Dedifferentiated amniotic fluid mesenchymal stem cell (primary cell): ENCODE results near the gene PRSS36.
A peak's percentile ranks its signal among the peaks of the same experiment; 100 is the strongest.
"Not testable (repeated sequence)": the region's sequence is repeated elsewhere in the genome, so short reads cannot be mapped to it uniquely, and the experiment has no call there.

Experiments used
- DNase-seq: peaks from one replicate; pipeline ENCODE4 v3.0.0-alpha.2; 2016; ENCODE audit errors: extremely low spot score

The PRSS36 gene

GRCh38 chr16:31142109-31143010, 7.5 kb downstream of the PRSS36 start:
- peak; percentile 98 for DNase-seq

DNA sequence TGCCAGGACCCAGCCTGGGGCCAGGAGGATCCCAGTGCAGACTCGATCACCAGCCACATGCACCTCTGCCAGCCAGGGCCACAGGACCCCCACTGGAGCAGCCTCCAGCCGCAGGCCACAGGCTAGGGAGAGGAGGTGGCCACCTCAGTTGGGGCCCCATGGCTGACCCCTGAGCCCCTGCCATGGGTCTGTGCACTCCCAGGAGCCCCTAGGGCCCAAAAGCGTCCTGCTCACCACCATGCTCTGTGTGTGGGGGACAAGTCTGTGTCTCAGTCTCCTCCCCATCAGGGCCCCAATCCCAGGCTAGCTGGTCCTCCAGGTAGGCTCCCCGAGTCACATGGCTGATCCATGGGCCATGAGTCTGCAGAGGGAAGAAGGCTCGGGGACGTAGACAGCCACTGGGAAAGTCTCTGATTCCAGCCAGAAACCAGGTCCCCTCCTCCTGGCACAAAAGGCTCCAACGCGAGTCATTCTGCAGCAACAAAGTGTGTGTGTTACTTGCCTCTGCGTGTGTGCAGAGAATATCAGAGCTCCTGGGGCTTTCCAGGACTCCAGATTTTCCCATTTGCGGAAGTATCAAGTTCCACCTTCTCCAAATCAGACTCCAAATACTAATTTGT, 8.3 kb downstream of the PRSS36 start:
- DNase-seq = no peak

DNA sequence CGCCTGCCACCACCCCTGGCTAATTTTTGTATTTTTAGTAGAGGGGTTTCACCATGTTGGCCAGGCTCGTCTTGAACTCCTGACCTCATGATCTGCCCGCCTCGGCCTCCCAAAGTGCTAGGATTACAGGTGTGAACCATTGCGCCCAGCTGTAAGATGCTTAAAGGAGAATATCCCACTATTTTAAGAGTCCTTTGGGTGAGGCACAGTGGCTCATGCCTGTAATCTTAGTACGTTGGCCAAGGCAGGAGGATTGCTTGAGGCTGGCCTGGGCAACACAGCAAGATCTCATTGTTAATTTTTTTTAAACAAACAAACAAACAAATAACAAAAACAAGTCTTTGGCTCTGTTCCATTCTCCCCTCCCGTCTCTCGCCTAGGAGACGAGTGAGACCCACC, 8.8 kb downstream of the PRSS36 start:
- not testable (repeated sequence) for DNase-seq

DNA sequence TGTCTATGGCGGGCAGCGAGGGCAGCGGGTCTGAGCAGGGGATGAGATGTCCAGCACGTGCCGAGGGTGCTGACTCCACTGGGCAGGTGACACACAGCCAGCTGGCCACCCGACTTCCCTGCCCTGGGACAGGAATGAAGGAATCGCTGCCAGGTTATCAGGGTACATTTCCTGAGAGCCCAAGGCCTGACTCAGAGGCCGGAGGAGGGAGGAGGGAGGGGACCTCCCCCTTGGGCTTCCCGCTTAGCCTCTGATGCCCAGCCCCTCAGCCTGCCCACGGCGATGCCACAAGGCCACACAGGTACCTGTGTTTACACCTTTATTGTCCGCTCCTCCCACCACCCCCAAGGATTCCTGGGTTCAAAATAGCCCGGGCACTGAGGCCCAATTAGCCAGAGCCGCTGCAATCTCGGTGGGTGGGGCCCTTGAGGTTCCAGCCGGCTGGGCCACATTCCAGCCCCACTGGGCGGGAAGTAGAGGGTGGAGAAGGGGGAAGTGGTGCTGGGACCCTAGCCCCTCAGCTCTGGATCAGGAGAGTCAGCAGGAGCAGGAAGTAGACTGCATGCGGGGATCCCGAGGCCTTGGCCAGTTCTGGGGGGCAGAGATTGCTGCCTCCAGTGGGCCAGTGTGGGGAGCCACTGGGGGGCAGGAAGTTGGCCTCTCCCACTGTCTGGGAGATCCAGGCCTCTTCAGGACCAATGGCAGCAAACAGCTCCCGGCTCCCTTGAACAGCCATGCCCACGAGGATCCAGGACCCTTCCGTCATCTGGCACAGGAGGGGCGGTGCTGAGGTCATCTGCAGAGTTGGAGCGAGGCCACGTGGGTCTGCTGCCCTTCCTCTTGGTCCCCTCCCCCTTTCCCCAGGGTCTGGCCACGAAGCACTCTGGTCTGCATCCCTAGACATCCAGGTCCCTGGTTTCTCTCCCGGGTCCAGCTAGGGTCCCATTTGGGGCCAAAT, 11.0 kb downstream of the PRSS36 start:
- DNase-seq = no peak

- not testable (repeated sequence) for DNase-seq
Observed at GRCh38 chr16:31136822-31137499, 12.9 kb downstream of the PRSS36 start.

GRCh38 chr16:31136287-31136662, 13.6 kb downstream of the PRSS36 start:
- no peak for DNase-seq

DNA sequence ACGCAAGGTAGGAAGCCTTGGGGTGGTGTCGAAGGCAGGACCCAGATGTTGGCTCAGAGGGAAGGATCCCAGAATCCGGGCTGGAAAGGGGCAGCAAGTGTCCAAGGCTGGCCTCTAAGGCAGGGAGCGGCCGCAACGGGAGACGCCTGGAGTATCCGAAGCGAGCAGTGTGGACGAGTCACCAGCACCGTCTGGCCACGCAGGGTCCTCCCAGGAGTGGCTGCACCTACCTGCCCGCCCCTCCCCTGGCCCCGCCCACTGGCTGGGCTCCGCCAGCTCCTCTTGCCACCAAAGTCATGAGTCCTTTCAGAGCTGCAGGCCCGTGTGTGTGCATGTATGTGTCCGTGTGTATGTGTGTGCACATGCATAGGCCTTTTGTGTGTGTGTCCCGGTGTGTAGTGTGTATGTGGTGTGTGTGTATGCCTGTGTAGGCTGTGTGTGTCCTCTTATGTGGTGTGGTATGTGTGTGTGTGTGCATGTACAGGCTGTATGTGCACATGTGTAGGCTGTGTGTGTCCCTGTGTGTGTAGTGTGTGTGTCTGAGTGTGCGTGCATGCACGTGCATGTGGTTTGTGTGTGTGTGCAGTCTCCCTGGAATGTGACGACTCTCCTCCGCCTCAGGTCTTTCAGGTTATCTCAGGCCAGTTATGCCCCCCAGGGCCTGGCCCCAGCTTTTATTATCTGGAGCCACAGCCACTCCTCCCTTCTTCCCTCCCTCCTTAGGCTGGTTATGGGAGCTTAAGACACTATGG, 14.2 kb downstream of the PRSS36 start, which contains the start of gene PRSS8:
PRSS8 (minus strand) TSS at position 193 of the 752 bp plus-strand sequence. CDS start 229 bp downstream, outside the sequence.
- DNase-seq = no peak

- no peak for DNase-seq
Observed at GRCh38 chr16:31134625-31135534, 15.0 kb downstream of the PRSS36 start.

GRCh38 chr16:31134091-31134571, 15.7 kb downstream of the PRSS36 start:
- DNase-seq = no peak

DNA sequence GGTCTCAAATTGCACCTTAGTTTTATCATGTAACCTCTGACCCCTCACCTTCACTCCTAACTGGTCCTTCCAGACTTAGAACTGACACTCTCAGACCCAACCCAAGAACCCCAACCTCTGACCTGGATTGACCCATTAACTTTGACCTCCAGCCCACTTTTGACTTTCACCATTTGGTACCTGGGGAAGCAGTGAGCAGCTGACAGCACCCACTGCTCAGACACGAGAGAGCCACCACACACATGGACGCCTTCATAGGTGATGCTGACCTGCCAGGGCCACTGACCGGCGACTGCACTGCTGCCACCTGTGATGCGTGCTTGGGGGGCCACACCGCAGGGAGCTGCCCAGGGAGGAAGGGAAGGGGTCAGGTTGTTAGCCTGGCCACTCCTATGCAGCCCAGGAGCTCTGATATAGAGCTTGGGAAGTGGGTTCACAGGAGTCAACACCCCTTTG, 16.8 kb downstream of the PRSS36 start:
- DNase-seq = no peak

- DNase-seq = no peak
Observed at GRCh38 chr16:31132303-31132979, 17.4 kb downstream of the PRSS36 start.

GRCh38 chr16:31131841-31132271, 18.0 kb downstream of the PRSS36 start:
- DNase-seq = no peak

DNA sequence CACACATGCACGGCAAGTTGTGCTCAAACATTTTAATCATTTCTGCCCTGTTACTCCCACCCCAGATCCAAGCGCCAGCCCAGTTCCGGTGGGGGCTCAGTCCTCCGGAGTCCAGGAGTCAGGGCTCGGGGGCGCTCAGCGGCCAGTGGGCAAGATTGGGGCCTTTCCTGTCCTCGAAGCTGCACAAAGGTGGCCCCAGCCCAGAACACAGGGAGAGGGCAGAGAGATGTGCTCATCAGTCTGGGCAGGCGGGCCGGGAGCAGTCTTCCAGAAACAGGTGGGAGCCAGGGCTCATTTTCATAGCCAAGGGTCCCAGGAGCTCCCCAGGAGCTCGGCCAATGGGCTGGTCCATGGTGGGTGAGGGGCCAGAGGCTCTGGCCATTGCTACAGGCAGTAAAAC, 18.4 kb downstream of the PRSS36 start:
- DNase-seq = no peak

- DNase-seq = no peak
Observed at GRCh38 chr16:31130899-31131298, 19.0 kb downstream of the PRSS36 start.

DNA sequence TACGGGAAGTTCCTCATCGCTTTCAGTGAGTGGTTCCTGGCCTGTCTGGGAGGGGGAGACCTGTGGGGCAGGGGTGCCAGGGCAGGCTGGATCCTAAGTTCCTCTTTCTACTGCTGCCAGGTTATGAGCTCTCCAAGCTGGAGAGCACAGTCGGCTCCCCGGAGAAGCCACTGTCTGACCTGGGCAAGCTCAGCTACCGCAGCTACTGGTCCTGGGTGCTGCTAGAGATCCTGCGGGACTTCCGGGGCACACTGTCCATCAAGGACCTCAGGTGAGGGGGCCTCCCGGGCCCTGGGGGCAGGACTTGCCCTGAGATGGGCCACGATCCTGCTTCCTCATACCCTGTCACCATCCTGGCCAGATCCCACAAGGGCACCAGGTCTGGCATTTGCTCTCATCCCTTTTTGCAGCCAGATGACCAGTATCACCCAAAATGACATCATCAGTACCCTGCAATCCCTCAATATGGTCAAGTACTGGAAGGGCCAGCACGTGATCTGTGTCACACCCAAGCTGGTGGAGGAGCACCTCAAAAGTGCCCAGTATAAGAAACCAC, 19.5 kb downstream of the PRSS36 start:
- DNase-seq = no peak

DNA sequence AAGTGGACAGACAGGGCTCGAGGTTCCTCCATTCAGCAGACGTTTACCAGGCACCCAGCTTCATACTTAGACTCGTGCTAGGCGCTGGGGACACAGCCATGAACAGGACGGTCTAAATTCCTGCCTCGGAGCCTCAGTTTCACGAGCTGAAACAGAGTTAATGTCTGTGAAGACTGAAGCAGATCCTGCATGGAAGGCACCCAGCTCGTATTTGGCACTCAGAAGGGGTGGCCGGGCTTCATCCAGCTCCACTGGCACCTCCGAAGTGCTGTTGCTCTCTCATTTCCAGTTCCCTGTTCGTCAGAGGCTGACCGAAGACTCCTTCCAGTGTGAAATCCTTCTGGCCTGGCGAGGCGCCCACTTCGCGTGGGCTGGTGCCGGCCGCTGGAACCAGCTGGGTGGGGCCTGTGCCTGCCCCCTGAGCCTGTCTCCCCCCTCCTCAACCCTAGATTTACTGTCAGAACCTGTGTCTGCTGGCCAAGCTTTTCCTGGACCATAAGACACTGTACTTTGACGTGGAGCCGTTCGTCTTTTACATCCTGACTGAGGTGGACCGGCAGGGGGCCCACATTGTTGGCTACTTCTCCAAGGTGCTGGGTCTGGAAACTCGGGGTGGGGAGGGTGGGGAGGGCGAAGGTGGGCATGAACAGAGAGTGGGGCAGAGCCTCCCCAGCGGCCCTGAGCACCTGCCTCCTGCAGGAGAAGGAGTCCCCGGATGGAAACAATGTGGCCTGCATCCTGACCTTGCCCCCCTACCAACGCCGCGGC, 20.1 kb downstream of the PRSS36 start:
- DNase-seq = no peak

GRCh38 chr16:31128711-31129567, 20.9 kb downstream of the PRSS36 start:
- no peak for DNase-seq
